Parathyroid adenoma (tissue), 2 donors: ENCODE measurements around the gene TMEM59.

Experiments used
- H2AFZ ChIP-seq: fragments of 300-600 bp; sonication (generic); one replicate; pipeline ENCODE4 v1.7.0; 2017; ENCODE audit warnings: antibody characterized with exemption, mild to moderate bottlenecking
- H3K27ac ChIP-seq: fragments of 300-600 bp; sonication (generic); one replicate; pipeline ENCODE4 v1.7.0; 2017
- H3K27me3 ChIP-seq: fragments of 300-600 bp; sonication (generic); one replicate; pipeline ENCODE4 v1.7.0; 2017; ENCODE audit warnings: low read length; ENCODE audit not compliant: control insufficient read depth, insufficient read depth
- H3K36me3 ChIP-seq: fragments of 300-600 bp; sonication (generic); one replicate; pipeline ENCODE4 v1.7.0; 2017; ENCODE audit warnings: low read length; ENCODE audit not compliant: control insufficient read depth, insufficient read depth
- H3K4me1 ChIP-seq: fragments of 300-600 bp; sonication (generic); one replicate; pipeline ENCODE4 v1.7.0; 2017; ENCODE audit warnings: control low read depth
- H3K4me2 ChIP-seq: fragments of 300-600 bp; sonication (generic); one replicate; pipeline ENCODE4 v1.7.0; 2017; ENCODE audit warnings: low read length
- H3K4me3 ChIP-seq: fragments of 300-600 bp; sonication (generic); one replicate; pipeline ENCODE4 v1.7.0; 2017; ENCODE audit warnings: low read depth, low read length
- H3K79me2 ChIP-seq: fragments of 300-600 bp; sonication (generic); one replicate; pipeline ENCODE4 v1.7.0; 2017; ENCODE audit warnings: control low read depth
- H3K9ac ChIP-seq: fragments of 300-600 bp; sonication (generic); one replicate; pipeline ENCODE4 v1.7.0; 2017; ENCODE audit warnings: mild to moderate bottlenecking
- H3K9me3 ChIP-seq: fragments of 300-600 bp; sonication (generic); one replicate; pipeline ENCODE4 v1.7.0; 2017; ENCODE audit warnings: low read length; ENCODE audit not compliant: control insufficient read depth
- CTCF ChIP-seq: fragments of 300-600 bp; sonication (generic); IDR thresholded peaks from one replicate; pipeline ENCODE4 v1.7.0; 2017; ENCODE audit warnings: antibody characterized with exemption, mild to moderate bottlenecking
- donor health status: primary hyperparathyroidism.

TMEM59 gene

GRCh38 chr1:53981220-53981619, 71.8 kb downstream of the TMEM59 start:
- Histone ChIP-seq H2AFZ (no peak overlapping the region), H3K36me3 (no peaks in the 10 kb centered on the region), H3K9ac (no peak overlapping the region), H3K4me1 (no peaks in the 10 kb centered on the region), H3K79me2 (no peaks in the 10 kb centered on the region), H3K9me3 (no peaks in the 10 kb centered on the region), H3K27ac (no peak overlapping the region), H3K27me3 (no peaks in the 10 kb centered on the region), H3K4me2 (no peak overlapping the region), H3K4me3 (no peak overlapping the region)
- TF ChIP-seq CTCF = no peak

GRCh38 chr1:53979712-53980450, 73.1 kb downstream of the TMEM59 start:
- Histone ChIP-seq H3K9me3 (no peaks in the 10 kb centered on the region), H3K27me3 (no peaks in the 10 kb centered on the region), H3K36me3 (no peaks in the 10 kb centered on the region), H3K79me2 (no peaks in the 10 kb centered on the region), H3K4me1 (no peaks in the 10 kb centered on the region), H3K4me3 (no peak overlapping the region), H3K4me2 (no peak overlapping the region), H3K27ac (no peak overlapping the region), H3K9ac (no peak overlapping the region), H2AFZ (no peak overlapping the region)
- no peak for TF ChIP-seq CTCF
